HL-60 (cell line): ENCODE data around the gene TBC1D23.

ENCODE experiments used
- CTCF ChIP-seq: IDR thresholded peaks from one replicate; pipeline ENCODE4 v1.5.1; 2011; ENCODE audit warnings: low read length, control low read depth, inconsistent platforms; ENCODE audit not compliant: insufficient read depth
- GABPA ChIP-seq: IDR thresholded peaks from 2 replicates; pipeline ENCODE4 v1.6.1; 2012; ENCODE audit warnings: low read depth
- POLR2AphosphoS5 ChIP-seq: IDR thresholded peaks from 2 replicates; pipeline ENCODE4 v1.6.1; 2012; ENCODE audit warnings: low read depth
- REST ChIP-seq: IDR thresholded peaks from 2 replicates; pipeline ENCODE4 v1.6.1; 2012; ENCODE audit warnings: low read depth; ENCODE audit not compliant: insufficient replicate concordance
- SPI1 ChIP-seq: IDR thresholded peaks from 2 replicates; pipeline ENCODE4 v1.6.1; 2012; ENCODE audit warnings: low read depth, mild to moderate bottlenecking, borderline replicate concordance

GRCh38 chr3:100270215-100270583 is 9.4 kb downstream of the TBC1D23 start:
- TF ChIP-seq CTCF (no peak), POLR2AphosphoS5 (no peak), GABPA (no peak), REST (no peak), SPI1 (no peak)
